HG02571 (cell line): ENCODE data around the gene KCNIP3.
"Not testable (repeated sequence)": the region's sequence is repeated elsewhere in the genome, so short reads cannot be mapped to it uniquely, and the experiment has no call there.

Source experiments
- ATAC-seq: cut with Tn5 transposase; IDR thresholded peaks from one replicate; pipeline ENCODE4 v1.9.1; 2021; ENCODE audit warnings: mild to moderate bottlenecking, moderate library complexity; ENCODE audit not compliant: unreplicated experiment

KCNIP3 gene

GRCh38 chr2:95359501-95359930 is 62.4 kb downstream of the KCNIP3 start:
- ATAC-seq = no peak

GRCh38 chr2:95361216-95361980 is 64.3 kb downstream of the KCNIP3 start:
- ATAC-seq = no peak

- ATAC-seq = no peak
These were observed 65.3 kb downstream of the KCNIP3 start for GRCh38 chr2:95362486-95362885.

- no peak for ATAC-seq
These were observed 69.4 kb downstream of the KCNIP3 start for GRCh38 chr2:95366514-95366913.

- ATAC-seq = no peak
These were observed 75.2 kb downstream of the KCNIP3 start for GRCh38 chr2:95372216-95372829.

DNA sequence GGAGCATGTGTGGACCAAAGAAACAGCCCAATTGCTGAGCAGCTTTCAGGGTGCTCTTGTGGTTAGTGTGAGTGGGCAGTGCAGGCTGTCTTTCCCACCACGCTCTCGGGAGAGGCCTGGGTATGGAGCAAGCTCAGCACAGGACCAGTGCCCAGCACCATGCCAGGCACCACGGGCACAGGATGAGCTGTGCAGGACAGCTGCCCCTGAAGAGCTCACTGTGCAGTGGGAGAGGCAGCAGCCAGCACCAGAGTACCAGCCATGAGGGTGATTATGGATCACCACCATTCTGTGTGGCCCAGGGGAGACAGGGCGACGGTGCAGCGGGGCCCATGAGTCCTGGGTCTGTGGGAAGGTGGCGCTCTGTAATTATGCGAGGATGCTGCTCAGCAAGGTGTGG is 75.7 kb downstream of the KCNIP3 start:
- ATAC-seq = no peak

DNA sequence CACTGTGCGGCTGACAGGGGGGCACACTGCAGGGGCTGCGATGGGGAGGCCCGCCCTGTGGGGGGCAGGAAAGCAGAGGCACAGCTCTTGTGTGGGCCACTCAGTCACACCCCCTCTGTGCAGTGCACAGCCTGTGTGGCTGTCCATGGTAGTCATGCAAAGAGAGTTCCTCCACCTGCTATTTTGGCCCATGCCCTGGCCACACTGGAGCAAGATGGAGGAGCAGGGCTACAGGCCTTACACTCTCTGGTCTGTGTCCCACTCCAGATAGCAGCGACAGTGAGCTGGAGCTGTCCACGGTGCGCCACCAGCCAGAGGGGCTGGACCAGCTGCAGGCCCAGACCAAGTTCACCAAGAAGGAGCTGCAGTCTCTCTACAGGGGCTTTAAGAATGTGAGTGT is 76.9 kb downstream of the KCNIP3 start:
- ATAC-seq = no peak

- ATAC-seq = no peak
These were observed 77.3 kb downstream of the KCNIP3 start for GRCh38 chr2:95374451-95374920.

DNA sequence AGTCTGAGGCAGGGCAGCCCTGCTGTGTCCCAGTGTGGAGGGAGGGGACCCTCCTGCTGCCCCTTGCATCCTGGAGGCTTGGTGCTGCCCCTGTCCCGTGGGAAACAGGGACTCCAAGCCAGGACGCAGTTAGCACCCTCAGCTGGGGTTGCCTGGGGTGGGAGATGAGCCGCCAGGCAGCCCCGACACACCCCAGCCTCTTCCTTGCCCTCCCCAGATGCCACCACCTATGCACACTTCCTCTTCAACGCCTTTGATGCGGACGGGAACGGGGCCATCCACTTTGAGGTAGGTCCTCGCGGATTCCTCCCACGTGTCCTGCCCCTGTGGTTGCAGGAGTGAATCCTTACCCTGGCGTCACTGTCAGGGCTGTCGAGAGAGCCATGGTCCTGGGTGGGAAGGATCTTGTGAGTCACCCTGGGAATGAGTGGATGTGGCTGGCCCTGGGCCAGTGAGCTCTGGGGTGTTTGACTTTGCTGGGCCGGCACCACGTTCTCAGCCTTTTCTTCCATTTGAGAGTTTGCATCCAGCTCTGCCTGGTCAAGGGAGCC is 77.8 kb downstream of the KCNIP3 start:
- no peak for ATAC-seq

- no peak for ATAC-seq
These were observed 78.5 kb downstream of the KCNIP3 start for GRCh38 chr2:95375532-95376150.

GRCh38 chr2:95376311-95377215 is 79.4 kb downstream of the KCNIP3 start:
- no peak for ATAC-seq

- ATAC-seq = no peak
These were observed 80.3 kb downstream of the KCNIP3 start for GRCh38 chr2:95377216-95378123.

DNA sequence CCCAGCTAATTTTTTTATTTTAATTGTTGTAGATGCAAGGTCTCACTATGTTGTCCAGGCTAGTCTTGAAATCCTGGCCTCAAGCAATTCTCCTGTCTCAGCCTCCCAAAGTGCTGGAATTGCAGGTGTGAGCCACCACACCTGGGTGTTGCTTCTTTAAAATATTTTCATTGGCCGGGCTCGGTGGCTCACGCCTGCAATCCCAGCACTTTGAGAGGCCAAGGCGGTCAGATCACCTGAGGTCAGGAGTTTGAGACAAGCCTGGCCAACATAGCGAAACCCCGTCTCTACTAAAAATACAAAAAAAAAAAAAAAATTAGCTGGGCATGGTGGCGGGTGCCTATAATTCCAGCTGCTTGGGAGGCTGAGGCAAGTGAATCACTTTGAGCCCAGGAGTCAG is 81.1 kb downstream of the KCNIP3 start:
- ATAC-seq = not testable (repeated sequence)

DNA sequence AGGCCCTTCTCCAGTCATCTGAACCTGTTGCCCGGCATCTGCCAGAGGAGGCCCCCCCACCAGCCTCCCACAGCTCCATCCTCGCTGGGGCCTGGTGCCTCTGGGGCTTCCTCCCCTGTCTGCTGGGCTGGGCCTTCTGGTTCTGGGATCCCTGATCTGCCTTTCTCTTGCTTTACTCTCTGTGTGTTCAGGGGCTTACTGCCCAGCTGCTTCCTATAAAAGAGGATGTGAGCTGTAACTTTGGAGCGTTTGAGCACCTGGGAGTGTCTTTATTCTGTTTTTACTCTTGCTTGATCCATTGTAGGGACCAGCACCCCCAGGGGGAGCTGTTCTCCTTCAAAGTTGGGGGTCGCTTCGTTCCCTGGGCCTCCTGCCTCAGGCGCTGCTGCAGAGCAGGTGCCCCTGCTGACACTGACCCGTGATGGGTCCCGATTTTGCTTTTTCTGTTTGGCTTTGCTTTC is 82.3 kb downstream of the KCNIP3 start:
- ATAC-seq = no peak

GRCh38 chr2:95380280-95380679 is 83.1 kb downstream of the KCNIP3 start:
- no peak for ATAC-seq

DNA sequence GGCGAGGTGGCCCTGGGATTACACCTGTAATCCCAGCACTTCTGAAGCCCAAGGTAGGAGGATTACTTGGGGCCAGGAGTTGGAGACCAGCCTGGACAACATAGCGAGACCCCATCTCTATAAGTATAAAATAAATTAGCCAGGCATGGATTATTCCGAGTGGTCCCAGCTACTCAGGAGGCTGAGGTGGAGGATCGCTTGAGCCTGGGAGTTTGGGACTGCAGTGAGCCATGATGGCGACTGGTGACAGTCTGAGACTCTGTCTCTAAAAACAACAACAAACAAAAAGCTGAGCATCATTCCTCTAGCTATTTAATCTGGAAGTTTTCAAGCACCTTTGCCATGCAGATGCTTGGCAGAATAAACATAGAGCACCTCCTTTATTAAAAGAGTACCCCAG is 83.6 kb downstream of the KCNIP3 start:
- ATAC-seq = no peak

- no peak for ATAC-seq
These were observed 84.4 kb downstream of the KCNIP3 start for GRCh38 chr2:95381212-95382191.

DNA sequence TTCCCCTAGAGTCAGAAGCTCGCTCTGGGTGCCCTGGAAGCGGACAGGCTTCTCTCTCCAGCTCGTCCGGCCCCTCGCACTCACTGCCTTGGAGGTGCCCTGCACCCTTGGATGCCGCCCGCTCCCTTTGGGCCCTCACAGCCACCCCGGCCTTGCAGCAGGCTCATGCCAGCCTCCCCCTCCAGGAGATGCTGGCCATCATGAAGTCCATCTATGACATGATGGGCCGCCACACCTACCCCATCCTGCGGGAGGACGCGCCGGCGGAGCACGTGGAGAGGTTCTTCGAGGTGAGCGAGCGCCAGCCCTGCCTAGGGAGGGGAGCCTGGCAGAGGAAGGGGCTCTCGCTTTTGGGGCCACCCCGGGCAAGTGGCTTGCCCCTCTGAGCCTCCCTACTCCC is 85.0 kb downstream of the KCNIP3 start:
- no peak for ATAC-seq
